Measurements from ENCODE around the gene LFNG. TPM values are rescaled to one million over a fixed set of nuclear protein-coding genes. Genes with fewer than 3 reads are reported as not detected.

LFNG gene
- total RNA-seq, 1 donor from 2014 or later = 42.6 TPM

- Histone ChIP-seq H3K4me1 (peaks cover 25% of the 10 kb centered on the region), H3K4me3 (no peak overlapping the region), H3K9me3 (peaks cover 3% of the 10 kb centered on the region), H3K36me3 (no peaks in the 10 kb centered on the region), H3K27ac (no peak overlapping the region), H3K27me3 (ENCODE audit: low read depth) (peaks cover 4% of the 10 kb centered on the region)
- TF ChIP-seq CTCF (IDR thresholded peaks at IDR 0.05) = no peak
- no peak for ATAC-seq
- DNase-seq = no peak
- intact Hi-C loops (cut with DNase I) = no loop called here
These were observed 31.8 kb upstream of the LFNG start for GRCh38 chr7:2487586-2488271.

- no peak for ATAC-seq
- H3K27me3 ChIP-seq (ENCODE audit: low read depth) = peaks cover 4% of the 10 kb centered on the region
- TF ChIP-seq CTCF (IDR thresholded peaks at IDR 0.05) = no peak
- no peaks in the 10 kb centered on the region for H3K9me3 ChIP-seq
- no peaks in the 10 kb centered on the region for H3K36me3 ChIP-seq
- no peak for DNase-seq
- H3K4me1 ChIP-seq = peaks cover 30% of the 10 kb centered on the region
- intact Hi-C loops (cut with DNase I) = no loop called here
- H3K4me3 ChIP-seq = no peak overlapping the region
- H3K27ac ChIP-seq = no peak overlapping the region
These were observed 31.3 kb upstream of the LFNG start for GRCh38 chr7:2488272-2488645.

- Histone ChIP-seq H3K4me3 (no peak overlapping the region), H3K27me3 (ENCODE audit: low read depth) (peaks cover 4% of the 10 kb centered on the region), H3K9me3 (no peaks in the 10 kb centered on the region), H3K36me3 (no peaks in the 10 kb centered on the region), H3K4me1 (peaks cover 34% of the 10 kb centered on the region), H3K27ac (no peak overlapping the region)
- intact Hi-C loops (cut with DNase I) = no loop called here
- DNase-seq (no peak), ATAC-seq (no peak)
- TF ChIP-seq CTCF (IDR thresholded peaks at IDR 0.05) = no peak
These were observed 30.9 kb upstream of the LFNG start for GRCh38 chr7:2488681-2489080.

GRCh38 chr7:2490181-2490651 is 29.4 kb upstream of the LFNG start:
- Histone ChIP-seq H3K36me3 (no peaks in the 10 kb centered on the region), H3K27me3 (ENCODE audit: low read depth) (peaks cover 4% of the 10 kb centered on the region), H3K4me3 (no peak overlapping the region), H3K27ac (no peak overlapping the region), H3K9me3 (no peaks in the 10 kb centered on the region), H3K4me1 (peaks cover 45% of the 10 kb centered on the region)
- TF ChIP-seq CTCF (IDR thresholded peaks at IDR 0.05) = no peak
- ATAC-seq (no peak), DNase-seq (no peak)
- intact Hi-C loops (cut with DNase I) = no loop called here

- H3K36me3 ChIP-seq = no peaks in the 10 kb centered on the region
- H3K9me3 ChIP-seq = no peaks in the 10 kb centered on the region
- no peak for TF ChIP-seq CTCF (IDR thresholded peaks at IDR 0.05)
- H3K4me3 ChIP-seq = no peak overlapping the region
- H3K4me1 ChIP-seq = peaks cover 45% of the 10 kb centered on the region
- peaks cover 12% of the 10 kb centered on the region for H3K27me3 ChIP-seq (ENCODE audit: low read depth)
- DNase-seq (no peak), ATAC-seq (no peak)
- H3K27ac ChIP-seq = no peak overlapping the region
- intact Hi-C loops (cut with DNase I) = no loop called here
These were observed 27.5 kb upstream of the LFNG start for GRCh38 chr7:2492038-2492437.

Measured in lower lobe of right lung (tissue), 2 donors.